ENCODE measurements around the gene DRC3. TPM values are rescaled to one million over a fixed set of nuclear protein-coding genes. Genes with fewer than 3 reads are reported as not detected.

Gene DRC3
- total RNA-seq, 1 experiment from 2014 or later, result 2.4 TPM

GRCh38 chr17:17982801-17983200, 10.1 kb downstream of the DRC3 start:
- no peaks in the 10 kb centered on the region for H3K27me3 ChIP-seq (ENCODE audit: insufficient read depth, low read length)
- H3K4me2 ChIP-seq (ENCODE audit: low read length), result no peak overlapping the region
- ATAC-seq, result no peak
- no peaks in the 10 kb centered on the region for H3K9me2 ChIP-seq (ENCODE audit: insufficient read depth)
- no peaks in the 10 kb centered on the region for H3K9me3 ChIP-seq (ENCODE audit: control insufficient read depth in 1 of 2, insufficient read depth in 1 of 2, low read depth in 1 of 2, low read length in 2 of 2)
- no peaks in the 10 kb centered on the region for H3K79me2 ChIP-seq (ENCODE audit: insufficient read depth, low read length)
- no peak overlapping the region for H2AFZ ChIP-seq (ENCODE audit: low read depth, low read length, poor library complexity, severe bottlenecking)
- ChIA-PET POLR2A (no interaction called here), CTCF (no interaction called here), RAD21 (ENCODE audit: low non-redundant PET in 1 of 2, low total read pairs in 2 of 2, uncharacterized antibody in 2 of 2, unreplicated experiment in 2 of 2) (no interaction called here)
- BruUV-seq (replicated peaks), result no TSS peak
- H3K9ac ChIP-seq (ENCODE audit: low read length), result no peak overlapping the region
- peaks cover 0 to 6% of the 10 kb centered on the region in 2 experiments; a peak in 1 of 4 replicates for H3K4me1 ChIP-seq (ENCODE audit: control insufficient read depth in 1 of 2, insufficient read depth in 2 of 2, low read length in 2 of 2)
- no peaks in the 10 kb centered on the region for H3K36me3 ChIP-seq (ENCODE audit: control insufficient read depth in 1 of 2, insufficient read depth in 2 of 2, low read length in 2 of 2)
- H3K27ac ChIP-seq (ENCODE audit: low read depth, low read length), result no peak overlapping the region
- H3K4me3 ChIP-seq (replicated peaks in 1 of 2; ENCODE audit: low read depth in 1 of 2, low read length in 2 of 2), result no peak overlapping the region
- intact Hi-C loops (cut with micrococcal nuclease), result no loop called here
- DNase-seq (ENCODE audit: low read depth, low spot score), result no peak
- TF ChIP-seq SRF (IDR thresholded peaks at IDR 0.05; ENCODE audit: low read depth) (no peak), RAD21 (IDR thresholded peaks at IDR 0.05; ENCODE audit: low read depth) (no peak), ELF1 (IDR thresholded peaks at IDR 0.05; ENCODE audit: borderline replicate concordance, low read depth) (no peak), CBX3 (IDR thresholded peaks at IDR 0.05; ENCODE audit: low read depth) (no peak), TCF7L2 (IDR thresholded peaks at IDR 0.05; ENCODE audit: borderline replicate concordance, extremely low read depth, insufficient read depth, insufficient read length) (no peak), POLR2AphosphoS5 (IDR thresholded peaks at IDR 0.05; ENCODE audit: low read depth, low read length) (no peak), EZH2phosphoT487 (IDR thresholded peaks at IDR 0.05; ENCODE audit: borderline replicate concordance) (no peak), MAX (IDR thresholded peaks at IDR 0.05) (no peak), FOSL1 (IDR thresholded peaks at IDR 0.05; ENCODE audit: low read depth) (no peak), POLR2A (IDR thresholded peaks at IDR 0.05; ENCODE audit: borderline replicate concordance, extremely low read depth, insufficient read depth, insufficient read length) (no peak), ZNF274 (IDR thresholded peaks at IDR 0.05; ENCODE audit: low read depth, low read length) (no peak), SIN3A (IDR thresholded peaks at IDR 0.05; ENCODE audit: low read depth) (no peak), JUND (IDR thresholded peaks at IDR 0.05) (no peak), SP1 (IDR thresholded peaks at IDR 0.05; ENCODE audit: low read depth) (no peak), ATF3 (IDR thresholded peaks at IDR 0.05) (no peak), YY1 (IDR thresholded peaks at IDR 0.05; ENCODE audit: extremely low read depth, insufficient replicate concordance, low read depth, low read length) (no peak), ZFX (IDR thresholded peaks at IDR 0.05) (no peak)
- TF ChIP-seq, protein P1, sequence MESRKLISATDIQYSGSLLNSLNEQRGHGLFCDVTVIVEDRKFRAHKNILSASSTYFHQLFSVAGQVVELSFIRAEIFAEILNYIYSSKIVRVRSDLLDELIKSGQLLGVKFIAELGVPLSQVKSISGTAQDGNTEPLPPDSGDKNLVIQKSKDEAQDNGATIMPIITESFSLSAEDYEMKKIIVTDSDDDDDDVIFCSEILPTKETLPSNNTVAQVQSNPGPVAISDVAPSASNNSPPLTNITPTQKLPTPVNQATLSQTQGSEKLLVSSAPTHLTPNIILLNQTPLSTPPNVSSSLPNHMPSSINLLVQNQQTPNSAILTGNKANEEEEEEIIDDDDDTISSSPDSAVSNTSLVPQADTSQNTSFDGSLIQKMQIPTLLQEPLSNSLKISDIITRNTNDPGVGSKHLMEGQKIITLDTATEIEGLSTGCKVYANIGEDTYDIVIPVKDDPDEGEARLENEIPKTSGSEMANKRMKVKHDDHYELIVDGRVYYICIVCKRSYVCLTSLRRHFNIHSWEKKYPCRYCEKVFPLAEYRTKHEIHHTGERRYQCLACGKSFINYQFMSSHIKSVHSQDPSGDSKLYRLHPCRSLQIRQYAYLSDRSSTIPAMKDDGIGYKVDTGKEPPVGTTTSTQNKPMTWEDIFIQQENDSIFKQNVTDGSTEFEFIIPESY (IDR thresholded peaks at IDR 0.05; ENCODE audit: extremely low read depth, insufficient replicate concordance, low read length), result no peak
- TF ChIP-seq, protein P2, sequence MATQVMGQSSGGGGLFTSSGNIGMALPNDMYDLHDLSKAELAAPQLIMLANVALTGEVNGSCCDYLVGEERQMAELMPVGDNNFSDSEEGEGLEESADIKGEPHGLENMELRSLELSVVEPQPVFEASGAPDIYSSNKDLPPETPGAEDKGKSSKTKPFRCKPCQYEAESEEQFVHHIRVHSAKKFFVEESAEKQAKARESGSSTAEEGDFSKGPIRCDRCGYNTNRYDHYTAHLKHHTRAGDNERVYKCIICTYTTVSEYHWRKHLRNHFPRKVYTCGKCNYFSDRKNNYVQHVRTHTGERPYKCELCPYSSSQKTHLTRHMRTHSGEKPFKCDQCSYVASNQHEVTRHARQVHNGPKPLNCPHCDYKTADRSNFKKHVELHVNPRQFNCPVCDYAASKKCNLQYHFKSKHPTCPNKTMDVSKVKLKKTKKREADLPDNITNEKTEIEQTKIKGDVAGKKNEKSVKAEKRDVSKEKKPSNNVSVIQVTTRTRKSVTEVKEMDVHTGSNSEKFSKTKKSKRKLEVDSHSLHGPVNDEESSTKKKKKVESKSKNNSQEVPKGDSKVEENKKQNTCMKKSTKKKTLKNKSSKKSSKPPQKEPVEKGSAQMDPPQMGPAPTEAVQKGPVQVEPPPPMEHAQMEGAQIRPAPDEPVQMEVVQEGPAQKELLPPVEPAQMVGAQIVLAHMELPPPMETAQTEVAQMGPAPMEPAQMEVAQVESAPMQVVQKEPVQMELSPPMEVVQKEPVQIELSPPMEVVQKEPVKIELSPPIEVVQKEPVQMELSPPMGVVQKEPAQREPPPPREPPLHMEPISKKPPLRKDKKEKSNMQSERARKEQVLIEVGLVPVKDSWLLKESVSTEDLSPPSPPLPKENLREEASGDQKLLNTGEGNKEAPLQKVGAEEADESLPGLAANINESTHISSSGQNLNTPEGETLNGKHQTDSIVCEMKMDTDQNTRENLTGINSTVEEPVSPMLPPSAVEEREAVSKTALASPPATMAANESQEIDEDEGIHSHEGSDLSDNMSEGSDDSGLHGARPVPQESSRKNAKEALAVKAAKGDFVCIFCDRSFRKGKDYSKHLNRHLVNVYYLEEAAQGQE (IDR thresholded peaks at IDR 0.05; ENCODE audit: low read depth), result no peak
- no peaks in the 10 kb centered on the region for H4K20me1 ChIP-seq (ENCODE audit: insufficient read depth)

Data from HCT116 (cell line).